Skeletal muscle cell (primary cell): ENCODE data around the gene NACA2.
"Not testable (repeated sequence)": the region's sequence is repeated elsewhere in the genome, so short reads cannot be mapped to it uniquely, and the experiment has no call there.

Experiments
- DNase-seq: peaks from one replicate; pipeline ENCODE4 v3.0.0-alpha.2; 2010; ENCODE audit warnings: low read depth
- H3K4me3 ChIP-seq: 2 replicates; pipeline ENCODE4 v1.5.1; 2011; ENCODE audit warnings: low read depth, mild to moderate bottlenecking, control low read depth, low read length, moderate library complexity

The NACA2 gene

GRCh38 chr17:61605692-61606091 lies 14.7 kb upstream of the NACA2 start:
- DNase-seq = no peak
- H3K4me3 ChIP-seq = no peak overlapping the region

- no peak overlapping the region for H3K4me3 ChIP-seq
- no peak for DNase-seq
Observed at GRCh38 chr17:61601297-61601696, 10.3 kb upstream of the NACA2 start.

GRCh38 chr17:61600621-61601020 lies 9.6 kb upstream of the NACA2 start:
- DNase-seq = no peak

GRCh38 chr17:61599608-61600007 lies 8.6 kb upstream of the NACA2 start:
- no peak for DNase-seq
- no peak overlapping the region for H3K4me3 ChIP-seq

More at GRCh38 chr17:61600621-61601020, 9.6 kb upstream of the NACA2 start:
- H3K4me3 ChIP-seq = no peak overlapping the region

- no peak for DNase-seq
- H3K4me3 ChIP-seq = no peak overlapping the region
Observed at GRCh38 chr17:61598014-61598413, 7.0 kb upstream of the NACA2 start.

- H3K4me3 ChIP-seq = no peak overlapping the region
- no peak for DNase-seq
Observed at GRCh38 chr17:61597607-61598006, 6.6 kb upstream of the NACA2 start.

GRCh38 chr17:61595418-61596186 lies 4.6 kb upstream of the NACA2 start:
- no peak for DNase-seq
- H3K4me3 ChIP-seq = no peak overlapping the region

GRCh38 chr17:61594294-61594825 lies 3.3 kb upstream of the NACA2 start:
- no peak for DNase-seq
- H3K4me3 ChIP-seq = no peak overlapping the region

GRCh38 chr17:61593426-61593825 lies 2.4 kb upstream of the NACA2 start:
- no peak for DNase-seq
- H3K4me3 ChIP-seq = no peak overlapping the region

GRCh38 chr17:61591930-61592329 lies 911 bp upstream of the NACA2 start:
- H3K4me3 ChIP-seq = no peak overlapping the region
- DNase-seq = no peak

GRCh38 chr17:61589990-61590389 lies 1.0 kb downstream of the NACA2 start:
- H3K4me3 ChIP-seq = no peak overlapping the region
- no peak for DNase-seq

- no peak overlapping the region for H3K4me3 ChIP-seq
- DNase-seq = no peak
Observed at GRCh38 chr17:61587807-61588660, 3.0 kb downstream of the NACA2 start.

- DNase-seq = no peak
- no peak overlapping the region for H3K4me3 ChIP-seq
Observed at GRCh38 chr17:61587242-61587641, 3.8 kb downstream of the NACA2 start.

- not testable (repeated sequence) for DNase-seq
Observed at GRCh38 chr17:61586622-61587021, 4.4 kb downstream of the NACA2 start.

GRCh38 chr17:61586031-61586566 lies 4.9 kb downstream of the NACA2 start:
- no peak overlapping the region for H3K4me3 ChIP-seq
- DNase-seq = no peak

More at GRCh38 chr17:61586622-61587021, 4.4 kb downstream of the NACA2 start:
- not testable (repeated sequence) for H3K4me3 ChIP-seq

- H3K4me3 ChIP-seq = no peak overlapping the region
- no peak for DNase-seq
Observed at GRCh38 chr17:61584866-61585265, 6.2 kb downstream of the NACA2 start.

GRCh38 chr17:61584266-61584665 lies 6.8 kb downstream of the NACA2 start:
- DNase-seq = no peak
- H3K4me3 ChIP-seq = no peak overlapping the region

- no peak for DNase-seq
- no peak overlapping the region for H3K4me3 ChIP-seq
Observed at GRCh38 chr17:61583660-61584264, 7.3 kb downstream of the NACA2 start.

GRCh38 chr17:61583242-61583641 lies 7.8 kb downstream of the NACA2 start:
- peak; percentile 18 for DNase-seq
- no peak overlapping the region for H3K4me3 ChIP-seq

- no peak for DNase-seq
- no peak overlapping the region for H3K4me3 ChIP-seq
Observed at GRCh38 chr17:61582593-61582992, 8.4 kb downstream of the NACA2 start.
